ENCODE results near the gene C1QTNF9.
"Not testable (repeated sequence)": the region's sequence is repeated elsewhere in the genome, so short reads cannot be mapped to it uniquely, and the experiment has no call there.

The C1QTNF9 gene

DNA sequence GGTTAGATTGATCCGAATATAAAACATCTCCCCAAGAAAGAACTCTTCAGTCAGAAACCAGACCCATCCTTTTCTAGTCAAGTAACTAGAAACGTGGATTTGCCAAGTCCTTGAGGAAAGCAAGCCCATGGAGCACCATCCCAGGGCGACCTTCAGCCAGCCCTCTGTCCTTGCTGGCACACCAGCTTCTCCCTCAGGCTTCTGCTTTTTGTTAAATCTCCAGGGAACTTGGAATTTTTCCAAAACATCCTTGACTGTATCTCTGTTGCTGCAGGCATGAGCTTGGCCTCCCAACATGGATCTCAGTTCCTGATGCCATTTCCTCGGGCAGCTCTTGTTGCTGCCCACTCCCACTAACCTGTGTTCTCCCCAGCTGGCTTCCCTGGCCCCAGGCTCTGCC, 27.1 kb upstream of the C1QTNF9 start:
- no peak for DNase-seq

DNA sequence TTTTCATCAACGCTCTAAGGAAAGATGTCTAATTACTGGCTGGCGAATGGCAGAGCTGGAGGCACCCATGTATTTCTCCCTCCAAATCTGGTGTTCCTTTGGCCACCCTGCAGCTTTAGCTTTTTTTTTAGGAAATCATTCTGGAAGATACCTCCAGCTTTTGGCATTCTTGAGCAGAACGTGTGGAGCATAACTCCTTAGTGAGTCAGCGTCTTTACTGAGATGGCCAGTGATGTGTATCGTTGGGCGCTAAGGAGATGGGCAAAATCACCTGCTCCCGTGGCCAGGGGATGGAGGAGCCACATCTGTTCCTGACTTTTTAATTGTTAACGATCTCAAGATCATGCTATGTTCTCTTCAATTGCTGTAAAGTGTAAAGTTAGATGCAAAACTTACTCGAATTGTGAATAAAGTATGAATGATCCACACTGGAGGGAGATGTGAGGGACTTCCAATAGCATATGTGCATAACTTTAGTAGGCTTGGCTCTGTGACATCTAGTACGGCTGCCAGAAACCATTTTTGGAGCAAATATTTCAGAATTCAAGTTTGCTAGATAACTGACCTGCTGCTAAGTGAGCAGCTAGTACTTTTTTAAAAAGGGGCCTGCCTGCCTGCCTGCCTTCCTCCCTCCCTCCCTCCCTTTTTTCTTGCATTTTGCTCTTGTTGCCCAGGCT, 24.4 kb upstream of the C1QTNF9 start:
- no peak for DNase-seq

DNA sequence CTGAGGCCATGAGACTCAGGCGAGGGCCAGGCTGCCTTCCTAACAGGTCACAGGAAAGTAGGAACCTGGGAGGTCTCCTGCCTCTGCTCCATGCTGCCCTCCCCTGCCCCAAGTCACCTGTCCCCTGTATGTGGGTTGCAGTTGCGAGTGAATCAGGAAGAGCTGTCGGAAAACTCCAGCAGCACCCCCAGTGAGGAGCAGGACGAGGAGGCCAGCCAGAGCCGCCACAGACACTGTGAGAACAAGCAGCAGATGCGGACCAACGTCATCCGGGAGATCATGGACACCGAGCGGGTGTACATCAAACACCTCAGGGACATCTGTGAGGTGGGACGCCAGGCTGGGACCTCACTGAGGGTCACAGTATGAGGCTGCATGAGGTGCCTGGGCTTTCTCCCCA, 22.8 kb upstream of the C1QTNF9 start:
- no peak for DNase-seq

DNA sequence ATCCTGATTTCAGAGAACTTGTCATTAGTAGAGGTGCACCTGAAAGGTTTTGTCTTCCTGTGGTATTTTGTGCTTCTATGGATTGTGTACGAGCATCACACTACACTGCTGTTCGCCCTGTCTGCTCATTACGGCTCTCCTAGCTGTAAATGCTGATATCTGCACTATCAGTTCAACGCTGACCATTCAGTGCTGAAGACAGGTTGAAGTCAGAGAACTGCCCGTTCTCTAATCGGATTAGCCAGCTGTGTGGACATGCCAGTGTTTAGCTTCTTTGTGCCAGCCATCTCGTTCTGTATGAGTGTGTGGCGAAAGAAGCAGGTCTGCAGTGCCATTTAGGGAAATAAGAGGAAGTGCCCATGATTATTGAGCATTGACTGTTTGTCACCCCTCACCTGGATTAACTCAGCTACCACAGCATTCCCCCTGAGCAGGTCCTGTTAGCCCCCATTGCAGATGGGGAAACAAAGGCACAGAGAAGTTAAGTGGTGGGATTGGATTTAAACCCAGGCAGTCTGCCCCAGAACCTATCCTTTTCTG, 21.6 kb upstream of the C1QTNF9 start:
- DNase-seq: no peak

DNA sequence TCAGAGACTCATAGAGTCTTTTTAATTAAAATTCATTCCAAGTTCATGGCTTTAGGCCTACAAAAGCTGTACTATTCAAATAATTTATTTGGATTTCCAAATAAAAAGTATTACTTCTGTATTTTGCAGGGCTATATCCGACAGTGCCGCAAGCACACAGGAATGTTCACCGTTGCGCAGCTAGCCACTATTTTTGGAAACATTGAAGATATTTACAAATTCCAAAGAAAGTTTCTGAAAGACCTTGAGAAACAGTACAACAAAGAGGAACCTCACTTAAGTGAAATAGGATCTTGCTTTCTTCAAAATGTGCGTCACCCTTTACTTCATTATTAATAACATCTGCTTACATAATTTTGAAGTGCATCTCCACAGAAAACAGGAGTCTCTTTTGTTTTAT, 20.5 kb upstream of the C1QTNF9 start:
- no peak for DNase-seq

DNA sequence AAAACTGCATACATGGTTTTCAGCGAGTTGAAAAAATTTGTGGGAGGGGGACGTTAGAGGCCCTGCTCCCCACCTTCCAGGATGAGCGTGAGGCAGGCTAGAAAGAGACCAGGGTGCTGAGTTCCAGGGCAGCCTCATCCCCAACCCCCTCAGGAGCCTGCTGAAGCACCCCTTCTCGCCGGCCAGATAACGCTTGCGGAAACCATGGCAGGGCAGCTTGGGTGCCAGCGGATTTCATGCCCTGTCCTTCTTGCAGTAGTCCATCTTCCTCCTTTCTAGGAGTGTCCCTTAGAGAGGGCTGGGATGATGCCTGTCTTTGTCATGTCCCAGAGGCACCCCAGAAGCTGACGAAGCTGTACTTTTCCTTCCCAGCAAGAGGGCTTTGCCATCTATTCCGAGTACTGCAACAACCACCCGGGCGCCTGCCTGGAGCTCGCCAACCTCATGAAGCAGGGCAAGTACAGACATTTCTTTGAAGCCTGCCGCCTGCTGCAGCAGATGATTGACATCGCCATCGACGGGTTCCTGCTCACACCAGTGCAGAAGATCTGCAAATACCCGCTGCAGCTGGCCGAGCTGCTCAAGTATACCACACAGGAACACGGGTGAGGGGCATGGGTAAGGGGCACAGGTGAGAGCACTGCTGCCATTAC, 19.0 kb upstream of the C1QTNF9 start:
- DNase-seq: no peak

DNA sequence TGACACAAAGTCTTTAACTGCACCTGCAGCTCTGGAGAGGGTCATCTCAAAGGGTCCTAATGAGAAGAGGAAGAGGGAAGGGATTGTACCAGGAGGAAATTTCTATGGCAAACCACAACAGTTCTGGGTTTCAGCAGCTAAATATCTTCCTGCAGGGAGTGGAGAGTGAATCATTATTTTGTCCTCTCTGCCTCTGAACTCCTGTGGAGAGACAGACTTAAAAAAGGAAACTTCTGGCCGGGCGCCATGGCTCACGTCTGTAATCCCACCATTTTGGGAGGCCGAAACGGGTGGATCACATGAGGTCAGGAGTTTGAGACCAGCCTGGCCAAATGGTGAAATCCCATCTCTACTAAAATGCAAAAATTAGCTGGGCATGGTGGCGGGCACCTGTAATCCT, 16.9 kb upstream of the C1QTNF9 start:
- DNase-seq: no peak

DNA sequence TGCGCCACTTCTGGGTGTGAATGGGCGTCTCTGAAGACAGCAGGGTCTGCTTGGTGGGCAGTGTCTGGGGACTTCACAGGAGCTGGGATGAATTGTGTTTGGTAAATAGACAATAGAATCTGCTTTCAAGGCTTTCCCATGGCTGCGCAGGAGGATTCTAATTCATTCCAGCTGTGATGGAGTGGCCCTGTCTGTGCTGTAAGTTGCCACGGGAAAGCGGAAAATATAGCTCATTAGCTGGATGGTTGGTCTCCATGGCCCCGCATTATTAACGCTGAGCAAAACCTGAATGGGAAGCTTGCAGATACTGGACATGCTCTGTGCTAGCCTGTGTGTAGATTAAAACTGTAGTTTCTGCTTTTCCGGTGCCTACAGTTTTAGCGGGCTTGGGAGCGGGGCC, 15.6 kb upstream of the C1QTNF9 start:
- no peak for DNase-seq

DNA sequence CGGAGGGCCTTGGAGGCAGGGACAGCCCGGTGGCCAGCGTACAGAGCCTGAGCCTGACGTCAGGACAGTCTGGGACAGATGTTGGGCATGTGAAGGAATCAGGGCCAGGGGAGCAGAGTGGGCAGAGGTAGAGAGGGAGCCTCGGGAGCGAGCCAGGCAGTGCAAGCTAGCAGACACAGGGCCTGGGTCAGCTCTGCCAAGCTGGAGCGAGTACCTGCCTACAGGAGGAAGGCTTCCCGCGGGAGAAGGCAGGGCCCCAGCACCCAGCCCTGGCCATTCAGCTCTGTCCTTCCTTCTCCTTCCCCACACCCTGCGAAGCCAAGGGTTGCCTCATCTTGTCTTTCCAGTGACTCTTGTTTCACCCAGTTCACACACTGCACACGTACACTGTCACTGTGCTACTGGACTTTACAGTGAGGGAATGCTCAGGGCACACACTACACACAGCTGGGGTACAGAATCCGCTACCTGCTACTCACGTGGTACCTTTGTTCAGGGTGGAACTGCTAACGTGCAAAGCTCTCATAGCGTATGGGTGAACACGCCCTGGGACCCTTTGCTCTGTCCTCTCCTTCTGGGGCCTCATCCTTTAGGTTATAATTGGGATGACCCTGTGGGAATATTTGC, 9.8 kb upstream of the C1QTNF9 start:
- DNase-seq: no peak

DNA sequence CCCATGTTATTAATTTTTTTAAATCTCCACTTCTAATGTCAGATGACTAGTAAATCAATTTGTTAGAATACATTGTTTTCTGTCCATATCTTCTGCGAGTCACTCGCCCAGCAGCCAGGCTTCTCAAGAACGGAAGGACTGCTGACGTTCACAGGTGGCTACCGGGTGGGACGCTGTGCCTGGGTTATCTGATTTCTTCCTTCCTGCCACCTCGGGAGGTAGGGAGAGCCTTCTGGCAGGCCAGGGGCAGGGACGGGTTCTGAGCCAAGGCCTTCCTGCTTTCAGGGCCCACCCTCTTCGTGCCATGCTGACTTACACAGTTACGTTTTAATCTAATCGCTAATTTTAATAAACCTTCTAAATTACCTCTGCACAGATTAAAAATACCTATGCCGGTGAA, 7.9 kb upstream of the C1QTNF9 start:
- no peak for DNase-seq

DNA sequence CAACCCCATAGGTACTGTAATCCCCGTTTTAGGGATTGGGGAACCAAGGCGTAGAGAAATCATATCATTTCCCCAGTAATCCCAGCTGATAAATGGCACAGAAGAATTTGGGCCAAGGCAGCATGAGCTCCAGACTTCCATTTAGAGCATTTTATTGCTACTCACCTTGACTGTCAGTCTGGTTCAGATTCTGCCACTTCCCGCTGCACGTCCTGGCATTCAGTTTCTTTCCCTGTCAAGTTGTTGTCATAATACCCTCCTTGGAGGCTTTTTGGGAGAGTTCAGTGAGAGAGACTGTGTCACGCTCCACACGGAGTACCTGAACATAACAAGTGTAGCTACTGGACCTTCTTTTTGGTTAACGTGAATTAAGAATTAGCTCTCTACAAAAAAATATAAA, 7.5 kb upstream of the C1QTNF9 start:
- DNase-seq: no peak

DNA sequence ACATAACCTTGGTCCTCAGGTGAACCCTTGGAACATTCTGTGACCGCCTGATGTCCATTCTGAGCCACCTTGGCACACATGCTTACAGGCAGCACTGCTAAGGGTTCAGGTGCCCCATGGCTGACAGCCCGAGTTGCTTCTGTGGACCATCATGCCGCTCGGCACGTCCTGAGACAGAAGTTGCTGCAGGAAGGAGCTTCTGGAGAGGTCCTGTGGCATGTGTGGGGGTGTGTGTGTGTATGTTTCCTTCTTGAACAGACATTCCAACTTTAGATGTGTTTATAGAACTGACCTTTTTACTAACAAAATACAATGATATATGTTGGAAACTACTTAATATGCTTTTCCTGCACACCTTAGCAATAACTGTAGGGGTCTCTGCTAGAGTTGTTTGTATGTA, 4.8 kb upstream of the C1QTNF9 start:
- no peak for DNase-seq

DNA sequence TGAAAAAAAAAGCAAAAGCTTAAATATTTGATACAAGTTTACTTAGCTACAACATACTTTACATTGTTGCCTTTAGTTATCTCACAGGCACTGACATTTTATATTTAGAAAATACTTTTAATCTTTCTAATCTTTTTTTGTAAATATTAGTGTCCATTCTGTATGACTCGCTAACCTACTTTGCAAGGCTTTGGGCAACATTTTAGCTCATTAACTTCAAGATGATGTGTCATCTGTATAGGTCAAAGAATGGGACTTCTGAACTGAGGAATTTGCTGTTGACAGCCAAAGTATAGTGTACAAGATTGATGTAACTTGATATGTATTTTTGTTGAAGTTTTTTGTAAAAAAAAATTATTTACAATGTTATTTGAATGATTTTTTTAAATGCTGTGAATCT, 2.7 kb upstream of the C1QTNF9 start:
- DNase-seq: no peak

DNA sequence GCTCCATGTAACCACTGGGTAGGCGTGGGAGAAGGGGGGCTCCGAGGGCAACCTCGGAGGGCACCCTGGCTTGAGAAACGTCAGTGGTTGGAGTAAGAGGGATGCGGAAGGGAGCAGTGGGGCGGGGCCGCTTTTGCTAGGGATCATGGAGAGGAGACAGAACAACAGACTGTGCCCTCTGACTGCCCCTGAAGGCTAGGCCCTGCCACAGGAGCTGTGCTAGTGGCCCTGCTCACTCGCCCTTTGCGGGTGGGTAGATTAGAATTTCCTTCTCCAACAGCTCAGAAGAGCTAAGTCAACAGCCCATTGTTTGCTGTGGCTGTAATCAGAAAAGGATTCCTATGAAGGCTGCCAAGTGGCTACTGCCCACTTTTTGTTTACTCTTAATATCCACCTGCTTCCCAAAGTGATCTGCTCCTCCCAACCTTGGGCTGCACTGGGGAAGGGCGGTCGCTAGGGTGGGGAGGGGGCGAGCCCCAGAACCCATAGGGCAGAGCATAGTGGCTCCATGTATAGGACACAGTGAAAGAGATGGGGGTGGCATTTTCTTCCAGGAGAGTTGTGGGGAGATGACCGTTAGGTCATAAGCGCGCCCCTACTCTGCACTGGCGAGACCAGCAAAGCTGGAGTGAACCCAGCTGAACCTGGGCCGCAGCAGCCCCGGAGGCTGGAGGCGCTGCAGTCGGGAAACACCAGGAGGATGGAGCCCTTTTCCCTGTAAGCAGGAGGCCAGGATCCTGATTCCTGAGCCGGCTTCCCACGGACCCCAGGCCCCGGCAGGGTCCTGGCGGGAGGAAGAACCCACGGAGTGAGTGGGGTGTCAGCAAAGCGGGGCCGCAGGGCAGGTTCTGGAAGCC, 1.9 kb upstream of the C1QTNF9 start:
- no peak for DNase-seq

DNA sequence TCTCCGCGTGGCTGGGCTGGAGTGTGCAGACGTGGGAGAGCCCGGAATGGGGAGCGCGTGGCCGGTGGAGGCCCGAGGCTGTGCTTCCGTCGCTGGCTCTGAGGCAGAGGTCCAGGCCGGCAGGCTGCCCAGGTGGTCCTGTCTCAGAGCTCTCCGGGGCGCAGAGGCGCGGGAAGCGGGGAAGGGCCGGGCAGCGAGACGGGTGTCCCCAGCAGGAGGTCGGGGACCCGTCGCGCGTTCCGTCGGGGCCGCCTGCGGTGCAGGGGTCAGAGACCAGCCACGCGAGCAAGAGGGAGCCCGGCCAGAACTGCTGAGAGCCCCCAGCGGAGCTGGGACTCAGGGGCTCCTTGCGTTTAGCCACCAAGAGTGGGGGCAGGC, 1.3 kb upstream of the C1QTNF9 start:
- no peak for DNase-seq

DNA sequence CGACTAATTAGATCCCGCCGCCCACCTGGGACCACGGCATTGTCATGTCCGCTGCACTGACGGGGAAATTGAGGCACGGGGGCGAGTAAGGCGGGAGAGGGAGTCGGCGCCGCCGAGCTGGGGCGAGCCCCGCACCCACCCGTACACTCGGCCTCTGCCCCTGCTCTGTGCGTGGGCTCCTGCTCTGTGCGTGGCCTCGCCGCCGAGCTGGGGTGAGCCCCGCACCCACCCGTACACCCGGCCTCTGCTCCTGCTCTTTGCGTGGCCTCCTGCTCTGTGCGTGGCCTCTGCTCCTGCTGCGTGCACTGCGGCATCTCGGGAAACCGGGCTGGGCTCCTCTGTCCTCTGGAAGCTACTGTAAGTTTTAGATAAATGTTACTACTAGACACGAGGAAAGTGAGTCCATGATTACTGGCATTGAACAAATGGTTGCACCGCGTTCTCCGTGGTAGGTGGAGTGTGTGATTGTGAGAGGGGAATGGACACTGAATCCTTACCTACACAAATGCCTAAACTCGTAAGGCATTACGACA, 826 bp upstream of the C1QTNF9 start:
- DNase-seq: no peak

DNA sequence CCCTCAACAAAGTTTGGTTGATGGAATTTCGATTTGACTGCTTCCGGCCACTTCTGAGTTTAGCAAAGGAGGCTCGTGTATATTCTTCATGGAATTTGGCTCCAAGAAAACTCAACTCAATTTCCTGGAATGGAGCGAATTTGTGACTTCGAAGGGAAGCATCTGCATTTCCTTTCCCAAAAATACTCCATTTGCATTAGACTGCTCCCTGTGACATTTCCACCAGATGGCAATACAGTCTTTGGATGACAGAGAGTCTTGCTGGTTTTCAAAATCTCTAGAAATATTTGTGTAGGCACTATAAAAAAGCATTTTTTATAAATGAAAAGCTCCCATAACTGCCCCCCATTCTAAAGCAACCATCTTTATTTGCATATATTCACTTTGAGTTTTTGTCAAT, 4.1 kb downstream of the C1QTNF9 start:
- no peak for DNase-seq

DNA sequence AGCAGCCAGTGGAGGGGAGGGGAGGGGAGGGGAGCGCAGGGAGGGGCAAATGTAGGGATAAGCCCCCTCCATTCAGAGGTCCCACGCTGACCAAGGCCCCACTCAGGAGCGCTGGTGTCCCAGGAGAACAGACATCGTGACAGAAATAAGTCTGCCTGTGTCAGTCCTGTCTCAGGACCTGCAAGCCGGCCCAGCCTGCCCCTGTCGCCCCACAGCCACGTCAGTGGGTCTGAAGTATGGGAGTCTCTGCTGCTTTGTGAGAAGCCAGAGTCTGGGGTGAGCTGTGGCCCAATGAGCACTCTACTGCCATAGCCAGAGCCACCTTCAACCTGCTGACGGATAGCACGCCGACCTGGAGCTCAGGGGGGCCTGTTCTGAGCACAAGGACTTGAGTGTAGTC, 8.5 kb downstream of the C1QTNF9 start:
- not testable (repeated sequence) for DNase-seq

DNA sequence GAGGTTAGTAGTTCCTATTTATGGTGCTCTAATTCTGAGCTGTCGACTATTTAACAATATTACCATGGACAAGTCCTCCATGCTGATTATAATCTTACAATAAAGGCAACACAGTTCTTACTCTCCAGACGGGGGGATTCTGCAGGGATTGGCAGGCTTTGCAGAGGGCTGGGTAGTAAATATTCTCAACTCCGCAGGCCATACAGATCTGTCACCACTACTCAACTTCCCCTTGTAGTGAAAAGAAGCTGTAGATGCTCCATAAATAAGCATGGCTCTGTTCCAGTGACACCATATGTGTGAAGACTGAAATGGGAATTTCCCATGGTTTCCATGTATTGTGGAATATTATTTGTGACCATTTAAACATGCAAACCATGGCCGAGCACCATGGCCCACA, 9.5 kb downstream of the C1QTNF9 start:
- DNase-seq: not testable (repeated sequence)

DNA sequence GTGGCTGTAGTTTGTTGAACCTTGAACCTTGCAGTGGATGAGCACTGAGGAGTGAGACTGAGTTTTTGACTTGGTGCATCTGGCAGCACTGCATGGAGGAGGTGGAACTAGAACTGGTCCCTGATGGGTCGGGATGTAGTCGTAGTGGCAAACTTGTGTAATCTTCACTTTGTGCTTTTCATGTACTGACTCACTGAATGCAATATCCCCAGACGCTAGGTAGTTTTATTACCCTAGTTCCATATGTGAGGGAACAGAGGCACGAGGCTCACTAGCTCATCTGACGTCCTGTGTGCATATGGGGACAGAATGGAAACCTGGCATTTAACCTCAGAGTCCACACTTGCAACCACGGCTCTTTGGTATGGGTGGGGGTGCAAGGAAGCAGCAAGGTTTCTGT, 10.3 kb downstream of the C1QTNF9 start:
- DNase-seq: not testable (repeated sequence)

DNA sequence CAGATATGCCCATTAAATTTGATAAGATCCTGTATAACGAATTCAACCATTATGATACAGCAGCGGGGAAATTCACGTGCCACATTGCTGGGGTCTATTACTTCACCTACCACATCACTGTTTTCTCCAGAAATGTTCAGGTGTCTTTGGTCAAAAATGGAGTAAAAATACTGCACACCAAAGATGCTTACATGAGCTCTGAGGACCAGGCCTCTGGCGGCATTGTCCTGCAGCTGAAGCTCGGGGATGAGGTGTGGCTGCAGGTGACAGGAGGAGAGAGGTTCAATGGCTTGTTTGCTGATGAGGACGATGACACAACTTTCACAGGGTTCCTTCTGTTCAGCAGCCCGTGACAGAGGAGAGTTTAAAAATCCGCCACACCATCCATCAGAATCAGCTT, 12.0 kb downstream of the C1QTNF9 start:
- not testable (repeated sequence) for DNase-seq

DNA sequence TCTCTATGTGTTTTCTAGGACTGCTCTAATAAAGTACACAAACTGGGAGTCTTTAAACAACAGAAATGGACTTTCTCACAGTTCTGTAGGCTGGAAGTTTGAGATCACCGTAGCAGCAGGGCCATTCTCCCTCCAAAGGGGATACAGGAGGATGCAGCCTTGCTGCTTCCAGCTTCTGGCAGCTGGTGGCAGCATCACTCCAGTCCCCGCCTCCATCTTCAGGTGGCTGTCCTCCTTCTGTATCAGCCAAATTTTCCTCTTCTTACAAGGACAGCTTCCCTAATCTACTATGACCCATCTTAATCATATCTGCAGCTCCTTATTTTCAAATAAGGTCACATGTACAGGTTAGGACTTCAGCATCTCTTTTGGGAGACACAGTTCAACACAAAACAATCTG, 13.1 kb downstream of the C1QTNF9 start:
- not testable (repeated sequence) for DNase-seq

Measured in midbrain (tissue), 1 donor.